HepG2 (cell line): ENCODE measurements around the gene CHRD. TPM values are rescaled to one million over a fixed set of nuclear protein-coding genes. Genes with fewer than 3 reads are reported as not detected.

Experiments used
- ASH2L ChIP-seq: fragments of 300-600, 200-600 bp; sonication (generic); IDR thresholded peaks from 2 replicates; pipeline ENCODE4 v1.7.0; 2017; ENCODE audit warnings: low read depth, mild to moderate bottlenecking, moderate library complexity, mixed read lengths, low read length; ENCODE audit not compliant: insufficient read length
- CBX2 ChIP-seq, 2 experiments: fragments of 200-600 bp in 1 of 2; sonication (generic); formaldehyde crosslinking in 1 of 2; IDR thresholded peaks; 2 replicates each; pipeline versions ENCODE4 v1.7.0 to v1.8.1; 2018 to 2022; ENCODE audit warnings: low read depth in 2 of 2, low read length in 1 of 2, mild to moderate bottlenecking in 1 of 2, missing genetic modification reagents in 1 of 2
- HDAC1 ChIP-seq: sonication (generic); formaldehyde crosslinking; IDR thresholded peaks from 2 replicates; pipeline ENCODE4 v1.5.1; 2020; ENCODE audit warnings: mild to moderate bottlenecking, missing genetic modification reagents
- KDM6A ChIP-seq: IDR thresholded peaks from 2 replicates; pipeline ENCODE4 v1.6.1; 2016; ENCODE audit warnings: low read depth
- NCOA1 ChIP-seq: sonication (generic); formaldehyde crosslinking; IDR thresholded peaks from 2 replicates; pipeline ENCODE4 v1.9.0; 2021; ENCODE audit warnings: missing genetic modification reagents
- NFE2 ChIP-seq: sonication (generic); formaldehyde crosslinking; IDR thresholded peaks from 2 replicates; pipeline ENCODE4 v1.4.0; 2020; ENCODE audit warnings: missing genetic modification reagents
- PHF8 ChIP-seq: sonication (generic); formaldehyde crosslinking; IDR thresholded peaks from 2 replicates; pipeline ENCODE4 v1.5.0; 2020; ENCODE audit warnings: missing genetic modification reagents
- TBP ChIP-seq: sonication (generic); formaldehyde crosslinking; IDR thresholded peaks from 2 replicates; pipeline ENCODE4 v1.5.0; 2020; ENCODE audit warnings: missing genetic modification reagents
- ZBTB7B ChIP-seq: sonication (generic); formaldehyde crosslinking; IDR thresholded peaks from 2 replicates; pipeline ENCODE4 v1.4.0; 2020; ENCODE audit warnings: missing genetic modification reagents
- ZIK1 ChIP-seq: sonication (generic); formaldehyde crosslinking; IDR thresholded peaks from 2 replicates; pipeline ENCODE4 v1.5.0; 2020; ENCODE audit warnings: mild to moderate bottlenecking, low read depth, missing genetic modification reagents, borderline replicate concordance
- ZNF230 ChIP-seq: sonication (generic); formaldehyde crosslinking; IDR thresholded peaks from 2 replicates; pipeline ENCODE4 v1.4.0; 2020; ENCODE audit warnings: mild to moderate bottlenecking, missing genetic modification reagents
- ZNF501 ChIP-seq: sonication (generic); formaldehyde crosslinking; IDR thresholded peaks from 2 replicates; pipeline ENCODE4 v1.5.1; 2020; ENCODE audit warnings: mild to moderate bottlenecking, moderate library complexity, missing genetic modification reagents
- ZNF530 ChIP-seq: sonication (generic); formaldehyde crosslinking; IDR thresholded peaks from 2 replicates; pipeline ENCODE4 v1.5.0; 2020; ENCODE audit warnings: low read depth, mild to moderate bottlenecking, missing genetic modification reagents
- polyA plus RNA-seq, 8 experiments: library from polyadenylated mRNA; depleted of rRNA in 3 of 8; stranded (reverse) in 7 of 8; unstranded in 1 of 8; fragments of >200 nt; fragmentation: Illumina TruSeq in 4 of 8; extraction: Trizol in 4 of 8; gene quantifications; 2 replicates each; pipeline versions ENCODE4 v1.2.1 to v1.2.3, GENCODE V29; 2011 to 2016; ENCODE audit warnings: low read depth in 4 of 8, missing spikeins in 1 of 8, mixed read lengths in 1 of 8; ENCODE audit not compliant: insufficient read depth in 1 of 8
- total RNA-seq, 5 experiments: library from RNA; depleted of rRNA; stranded (reverse); fragments of >200 nt; fragmentation: Illumina TruSeq; extraction: Trizol; gene quantifications; 2 replicates each; pipeline ENCODE4 v1.2.3, GENCODE V29; 2016; ENCODE audit warnings: low read depth in 1 of 5
- TF ChIP-seq, protein P1 (sequence below): IDR thresholded peaks from 2 replicates; pipeline ENCODE4 v1.6.1; 2012; ENCODE audit warnings: low read depth, low read length, improper control_type of control experiment
- TF ChIP-seq, protein P2 (sequence below): sonication (generic); formaldehyde crosslinking; IDR thresholded peaks from 2 replicates; pipeline ENCODE4 v1.4.0; 2020; ENCODE audit warnings: mild to moderate bottlenecking, missing genetic modification reagents
- TF ChIP-seq, protein P3 (sequence below): sonication (generic); formaldehyde crosslinking; conservative IDR thresholded peaks from 2 replicates; pipeline ENCODE4 v1.8.0; 2022; ENCODE audit warnings: mild to moderate bottlenecking, moderate library complexity, missing genetic modification reagents
- TF ChIP-seq, protein P4 (sequence below): sonication (generic); formaldehyde crosslinking; IDR thresholded peaks from 2 replicates; pipeline ENCODE4 v1.8.0; 2022; ENCODE audit warnings: missing genetic modification reagents, mild to moderate bottlenecking, moderate library complexity, borderline replicate concordance

Gene CHRD
- total and polyA plus RNA-seq, 2 of the 13 experiments (the other 11 are each of a cell fraction or from before 2014, with no cell fraction given): 22.2 to 35.2 TPM

DNA sequence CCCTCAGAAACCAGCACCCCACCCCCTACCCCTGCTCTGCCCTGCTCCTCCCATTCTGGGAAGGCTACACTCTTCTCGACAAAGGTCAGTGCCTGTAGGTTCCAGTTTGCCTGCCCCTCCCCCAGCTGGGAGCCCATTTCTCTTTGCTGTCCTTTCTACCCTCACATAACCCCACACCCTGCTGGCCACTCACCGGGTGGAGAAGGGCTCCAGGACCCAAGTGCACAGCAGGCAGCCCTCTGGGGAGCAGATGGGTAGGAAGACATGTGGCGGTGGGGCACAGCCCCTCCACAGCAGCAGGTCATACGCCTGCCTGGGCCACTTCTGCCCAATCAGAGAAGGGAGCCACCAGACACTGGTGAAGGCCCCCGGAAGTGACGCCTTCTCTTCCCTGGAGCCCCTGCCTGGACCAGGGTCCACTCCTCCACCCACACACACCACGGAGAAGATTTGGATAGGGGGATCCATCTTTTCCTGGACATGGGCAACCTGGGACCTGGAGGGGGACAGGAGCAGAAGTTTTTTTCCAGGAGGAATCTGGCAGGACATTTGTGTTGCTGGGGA, 1.9 kb upstream of the CHRD start, which contains the start of gene THPO (continued):
- TF ChIP-seq, protein P1, sequence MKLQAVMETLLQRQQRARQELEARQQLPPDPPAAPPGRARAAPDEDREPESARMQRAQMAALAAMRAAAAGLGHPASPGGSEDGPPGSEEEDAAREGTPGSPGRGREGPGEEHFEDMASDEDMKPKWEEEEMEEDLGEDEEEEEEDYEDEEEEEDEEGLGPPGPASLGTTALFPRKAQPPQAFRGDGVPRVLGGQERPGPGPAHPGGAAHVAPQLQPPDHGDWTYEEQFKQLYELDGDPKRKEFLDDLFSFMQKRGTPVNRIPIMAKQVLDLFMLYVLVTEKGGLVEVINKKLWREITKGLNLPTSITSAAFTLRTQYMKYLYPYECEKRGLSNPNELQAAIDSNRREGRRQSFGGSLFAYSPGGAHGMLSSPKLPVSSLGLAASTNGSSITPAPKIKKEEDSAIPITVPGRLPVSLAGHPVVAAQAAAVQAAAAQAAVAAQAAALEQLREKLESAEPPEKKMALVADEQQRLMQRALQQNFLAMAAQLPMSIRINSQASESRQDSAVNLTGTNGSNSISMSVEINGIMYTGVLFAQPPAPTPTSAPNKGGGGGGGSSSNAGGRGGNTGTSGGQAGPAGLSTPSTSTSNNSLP: no peak
- TF ChIP-seq, protein P2, sequence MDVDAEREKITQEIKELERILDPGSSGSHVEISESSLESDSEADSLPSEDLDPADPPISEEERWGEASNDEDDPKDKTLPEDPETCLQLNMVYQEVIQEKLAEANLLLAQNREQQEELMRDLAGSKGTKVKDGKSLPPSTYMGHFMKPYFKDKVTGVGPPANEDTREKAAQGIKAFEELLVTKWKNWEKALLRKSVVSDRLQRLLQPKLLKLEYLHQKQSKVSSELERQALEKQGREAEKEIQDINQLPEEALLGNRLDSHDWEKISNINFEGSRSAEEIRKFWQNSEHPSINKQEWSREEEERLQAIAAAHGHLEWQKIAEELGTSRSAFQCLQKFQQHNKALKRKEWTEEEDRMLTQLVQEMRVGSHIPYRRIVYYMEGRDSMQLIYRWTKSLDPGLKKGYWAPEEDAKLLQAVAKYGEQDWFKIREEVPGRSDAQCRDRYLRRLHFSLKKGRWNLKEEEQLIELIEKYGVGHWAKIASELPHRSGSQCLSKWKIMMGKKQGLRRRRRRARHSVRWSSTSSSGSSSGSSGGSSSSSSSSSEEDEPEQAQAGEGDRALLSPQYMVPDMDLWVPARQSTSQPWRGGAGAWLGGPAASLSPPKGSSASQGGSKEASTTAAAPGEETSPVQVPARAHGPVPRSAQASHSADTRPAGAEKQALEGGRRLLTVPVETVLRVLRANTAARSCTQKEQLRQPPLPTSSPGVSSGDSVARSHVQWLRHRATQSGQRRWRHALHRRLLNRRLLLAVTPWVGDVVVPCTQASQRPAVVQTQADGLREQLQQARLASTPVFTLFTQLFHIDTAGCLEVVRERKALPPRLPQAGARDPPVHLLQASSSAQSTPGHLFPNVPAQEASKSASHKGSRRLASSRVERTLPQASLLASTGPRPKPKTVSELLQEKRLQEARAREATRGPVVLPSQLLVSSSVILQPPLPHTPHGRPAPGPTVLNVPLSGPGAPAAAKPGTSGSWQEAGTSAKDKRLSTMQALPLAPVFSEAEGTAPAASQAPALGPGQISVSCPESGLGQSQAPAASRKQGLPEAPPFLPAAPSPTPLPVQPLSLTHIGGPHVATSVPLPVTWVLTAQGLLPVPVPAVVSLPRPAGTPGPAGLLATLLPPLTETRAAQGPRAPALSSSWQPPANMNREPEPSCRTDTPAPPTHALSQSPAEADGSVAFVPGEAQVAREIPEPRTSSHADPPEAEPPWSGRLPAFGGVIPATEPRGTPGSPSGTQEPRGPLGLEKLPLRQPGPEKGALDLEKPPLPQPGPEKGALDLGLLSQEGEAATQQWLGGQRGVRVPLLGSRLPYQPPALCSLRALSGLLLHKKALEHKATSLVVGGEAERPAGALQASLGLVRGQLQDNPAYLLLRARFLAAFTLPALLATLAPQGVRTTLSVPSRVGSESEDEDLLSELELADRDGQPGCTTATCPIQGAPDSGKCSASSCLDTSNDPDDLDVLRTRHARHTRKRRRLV: 0 out of 2 replicates have a peak, but pooled peaks have one; percentile 56
- TF ChIP-seq ZNF230 (CRISPR knock-in tag): no peak
- TF ChIP-seq ZIK1 (CRISPR knock-in tag): 0 out of 2 replicates have a peak, but pooled peaks have one; percentile 33
- TF ChIP-seq ZNF501: peak; percentile 87
- 0 out of 2 replicates have a peak, but pooled peaks have one; percentile 31 for TF ChIP-seq ZBTB7B (CRISPR knock-in tag)
- TF ChIP-seq NFE2: no peak
- TF ChIP-seq ZNF530 (CRISPR knock-in tag): no peak
- 0 out of 2 replicates have a peak, but pooled peaks have one; percentile 15 for TF ChIP-seq NCOA1 (CRISPR knock-in tag)
- TF ChIP-seq HDAC1: peak; percentile 90
- TF ChIP-seq PHF8 (CRISPR knock-in tag): peak; percentile 85
- TF ChIP-seq KDM6A (CRISPR knock-in tag): 0 out of 2 replicates have a peak, but pooled peaks have one; percentile 11
- TF ChIP-seq, protein P3, sequence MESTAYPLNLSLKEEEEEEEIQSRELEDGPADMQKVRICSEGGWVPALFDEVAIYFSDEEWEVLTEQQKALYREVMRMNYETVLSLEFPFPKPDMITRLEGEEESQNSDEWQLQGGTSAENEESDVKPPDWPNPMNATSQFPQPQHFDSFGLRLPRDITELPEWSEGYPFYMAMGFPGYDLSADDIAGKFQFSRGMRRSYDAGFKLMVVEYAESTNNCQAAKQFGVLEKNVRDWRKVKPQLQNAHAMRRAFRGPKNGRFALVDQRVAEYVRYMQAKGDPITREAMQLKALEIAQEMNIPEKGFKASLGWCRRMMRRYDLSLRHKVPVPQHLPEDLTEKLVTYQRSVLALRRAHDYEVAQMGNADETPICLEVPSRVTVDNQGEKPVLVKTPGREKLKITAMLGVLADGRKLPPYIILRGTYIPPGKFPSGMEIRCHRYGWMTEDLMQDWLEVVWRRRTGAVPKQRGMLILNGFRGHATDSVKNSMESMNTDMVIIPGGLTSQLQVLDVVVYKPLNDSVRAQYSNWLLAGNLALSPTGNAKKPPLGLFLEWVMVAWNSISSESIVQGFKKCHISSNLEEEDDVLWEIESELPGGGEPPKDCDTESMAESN (CRISPR knock-in tag): peak; percentile 84
- no peak for TF ChIP-seq CBX2 (IDR thresholded peaks at IDR 0.05; ENCODE audit: low read depth, low read length)
- no peak; the same call in 1 of the 2 replicates for TF ChIP-seq CBX2 (CRISPR knock-in tag; IDR thresholded peaks at IDR 0.05; ENCODE audit: low read depth)
- no peak for TF ChIP-seq TBP
- TF ChIP-seq, protein P4, sequence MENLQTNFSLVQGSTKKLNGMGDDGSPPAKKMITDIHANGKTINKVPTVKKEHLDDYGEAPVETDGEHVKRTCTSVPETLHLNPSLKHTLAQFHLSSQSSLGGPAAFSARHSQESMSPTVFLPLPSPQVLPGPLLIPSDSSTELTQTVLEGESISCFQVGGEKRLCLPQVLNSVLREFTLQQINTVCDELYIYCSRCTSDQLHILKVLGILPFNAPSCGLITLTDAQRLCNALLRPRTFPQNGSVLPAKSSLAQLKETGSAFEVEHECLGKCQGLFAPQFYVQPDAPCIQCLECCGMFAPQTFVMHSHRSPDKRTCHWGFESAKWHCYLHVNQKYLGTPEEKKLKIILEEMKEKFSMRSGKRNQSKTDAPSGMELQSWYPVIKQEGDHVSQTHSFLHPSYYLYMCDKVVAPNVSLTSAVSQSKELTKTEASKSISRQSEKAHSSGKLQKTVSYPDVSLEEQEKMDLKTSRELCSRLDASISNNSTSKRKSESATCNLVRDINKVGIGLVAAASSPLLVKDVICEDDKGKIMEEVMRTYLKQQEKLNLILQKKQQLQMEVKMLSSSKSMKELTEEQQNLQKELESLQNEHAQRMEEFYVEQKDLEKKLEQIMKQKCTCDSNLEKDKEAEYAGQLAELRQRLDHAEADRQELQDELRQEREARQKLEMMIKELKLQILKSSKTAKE (CRISPR knock-in tag): 0 out of 2 replicates have a peak, but pooled peaks have one; percentile 36
- TF ChIP-seq ASH2L: peak; percentile 63
